ENCODE results near the gene VPS8.

DNA sequence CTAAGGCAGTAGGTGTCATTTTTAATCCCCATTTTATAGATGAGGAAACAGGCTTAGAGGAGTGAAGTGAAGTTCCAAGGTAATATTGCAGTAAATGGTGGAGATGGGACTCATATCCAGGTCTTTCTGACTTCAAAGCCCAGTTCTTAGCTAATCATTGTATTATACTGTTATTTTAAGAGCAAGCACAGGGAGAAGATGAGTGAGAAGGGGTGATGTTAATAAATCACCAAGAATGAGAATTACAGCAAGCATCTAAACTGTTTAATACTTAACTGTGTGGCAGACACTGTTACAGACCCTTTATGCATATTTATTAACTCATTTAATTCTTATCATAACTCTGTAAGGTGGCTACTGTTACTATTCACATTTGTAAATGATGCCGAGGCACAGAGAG, 61.2 kb downstream of the VPS8 start:
- no peak for TF ChIP-seq ASH2L (IDR thresholded peaks at IDR 0.05; ENCODE audit: low read length)
- no peak for TF ChIP-seq CHD1 (IDR thresholded peaks at IDR 0.05; ENCODE audit: low read depth, low read length)
- no peak for TF ChIP-seq SP1 (IDR thresholded peaks at IDR 0.05; ENCODE audit: low read depth, low read length)
- no peak for TF ChIP-seq POLR2A (IDR thresholded peaks at IDR 0.05; ENCODE audit: control extremely low read depth in 1 of 2, low read depth in 2 of 2, low read length in 2 of 2)
- no peak for TF ChIP-seq JUND (IDR thresholded peaks at IDR 0.05; ENCODE audit: low read length)
- no peak for TF ChIP-seq TAF1 (IDR thresholded peaks at IDR 0.05; ENCODE audit: low read depth, low read length)
- TF ChIP-seq EP300 (IDR thresholded peaks at IDR 0.05; ENCODE audit: borderline replicate concordance in 1 of 2, low read depth in 2 of 2, low read length in 2 of 2), result no peak
- TF ChIP-seq, protein P1, sequence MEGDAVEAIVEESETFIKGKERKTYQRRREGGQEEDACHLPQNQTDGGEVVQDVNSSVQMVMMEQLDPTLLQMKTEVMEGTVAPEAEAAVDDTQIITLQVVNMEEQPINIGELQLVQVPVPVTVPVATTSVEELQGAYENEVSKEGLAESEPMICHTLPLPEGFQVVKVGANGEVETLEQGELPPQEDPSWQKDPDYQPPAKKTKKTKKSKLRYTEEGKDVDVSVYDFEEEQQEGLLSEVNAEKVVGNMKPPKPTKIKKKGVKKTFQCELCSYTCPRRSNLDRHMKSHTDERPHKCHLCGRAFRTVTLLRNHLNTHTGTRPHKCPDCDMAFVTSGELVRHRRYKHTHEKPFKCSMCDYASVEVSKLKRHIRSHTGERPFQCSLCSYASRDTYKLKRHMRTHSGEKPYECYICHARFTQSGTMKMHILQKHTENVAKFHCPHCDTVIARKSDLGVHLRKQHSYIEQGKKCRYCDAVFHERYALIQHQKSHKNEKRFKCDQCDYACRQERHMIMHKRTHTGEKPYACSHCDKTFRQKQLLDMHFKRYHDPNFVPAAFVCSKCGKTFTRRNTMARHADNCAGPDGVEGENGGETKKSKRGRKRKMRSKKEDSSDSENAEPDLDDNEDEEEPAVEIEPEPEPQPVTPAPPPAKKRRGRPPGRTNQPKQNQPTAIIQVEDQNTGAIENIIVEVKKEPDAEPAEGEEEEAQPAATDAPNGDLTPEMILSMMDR (IDR thresholded peaks at IDR 0.05; ENCODE audit: control extremely low read depth in 1 of 3, insufficient read depth in 1 of 3, low read depth in 1 of 3, low read length in 3 of 3), result no peak
